ENCODE measurements around the gene LRP2. TPM values are rescaled to one million over a fixed set of nuclear protein-coding genes. Genes with fewer than 3 reads are reported as not detected.
A peak's percentile ranks its signal among the peaks of the same experiment; 100 is the strongest.

LRP2 gene
- polyA plus RNA-seq, 3 donors: not detected

- no peak overlapping the region for H2AFZ ChIP-seq (ENCODE audit: insufficient read depth, low read depth, low read length, poor library complexity, severe bottlenecking)
- no peaks in the 10 kb centered on the region for H3K9me3 Mint-ChIP-seq
- no peak for DNase-seq
- H3K4me3 Mint-ChIP-seq: no peak overlapping the region
- no peak overlapping the region for H3K4me2 ChIP-seq (replicated peaks; ENCODE audit: extremely low read depth, low read length, poor library complexity, severe bottlenecking)
- H3K4me1 ChIP-seq (ENCODE audit: control insufficient read depth in 1 of 2, insufficient read depth in 2 of 2, low read length in 2 of 2): peaks cover 43 to 58% of the 10 kb centered on the region in 2 donors
- peaks cover 60% of the 10 kb centered on the region for H3K4me1 Mint-ChIP-seq
- H3K27ac ChIP-seq (ENCODE audit: low read depth in 1 of 2, low read length in 2 of 2): no peak overlapping the region
- no peaks in the 10 kb centered on the region for H3K79me2 ChIP-seq (ENCODE audit: insufficient read depth, low read length)
- H3K36me3 ChIP-seq (replicated peaks in 1 of 2; ENCODE audit: control insufficient read depth in 1 of 2, insufficient read depth in 2 of 2, low read length in 2 of 2): no peaks in the 10 kb centered on the region
- no peak overlapping the region for H3K9ac ChIP-seq (ENCODE audit: insufficient read depth, low read length, poor library complexity, severe bottlenecking)
- WGBS (ENCODE audit: insufficient coverage): 100% methylated on average over 3 of the region's 7 CpGs
- H3K27ac Mint-ChIP-seq: no peak overlapping the region
- H4K20me1 ChIP-seq (ENCODE audit: insufficient read depth, low read length): no peaks in the 10 kb centered on the region
- no peak overlapping the region for H3K4me3 ChIP-seq (replicated peaks in 1 of 3; ENCODE audit: low read depth in 2 of 3, low read length in 3 of 3)
- H3K9me3 ChIP-seq (replicated peaks in 1 of 2; ENCODE audit: control insufficient read depth in 1 of 2, insufficient read depth in 1 of 2, low read length in 2 of 2): no peaks in the 10 kb centered on the region
- peaks cover 0 to 6% (median 2%) of the 10 kb centered on the region in 3 donors for H3K27me3 Mint-ChIP-seq (ENCODE audit: low read depth in 3 of 3)
- TF ChIP-seq, protein P1, sequence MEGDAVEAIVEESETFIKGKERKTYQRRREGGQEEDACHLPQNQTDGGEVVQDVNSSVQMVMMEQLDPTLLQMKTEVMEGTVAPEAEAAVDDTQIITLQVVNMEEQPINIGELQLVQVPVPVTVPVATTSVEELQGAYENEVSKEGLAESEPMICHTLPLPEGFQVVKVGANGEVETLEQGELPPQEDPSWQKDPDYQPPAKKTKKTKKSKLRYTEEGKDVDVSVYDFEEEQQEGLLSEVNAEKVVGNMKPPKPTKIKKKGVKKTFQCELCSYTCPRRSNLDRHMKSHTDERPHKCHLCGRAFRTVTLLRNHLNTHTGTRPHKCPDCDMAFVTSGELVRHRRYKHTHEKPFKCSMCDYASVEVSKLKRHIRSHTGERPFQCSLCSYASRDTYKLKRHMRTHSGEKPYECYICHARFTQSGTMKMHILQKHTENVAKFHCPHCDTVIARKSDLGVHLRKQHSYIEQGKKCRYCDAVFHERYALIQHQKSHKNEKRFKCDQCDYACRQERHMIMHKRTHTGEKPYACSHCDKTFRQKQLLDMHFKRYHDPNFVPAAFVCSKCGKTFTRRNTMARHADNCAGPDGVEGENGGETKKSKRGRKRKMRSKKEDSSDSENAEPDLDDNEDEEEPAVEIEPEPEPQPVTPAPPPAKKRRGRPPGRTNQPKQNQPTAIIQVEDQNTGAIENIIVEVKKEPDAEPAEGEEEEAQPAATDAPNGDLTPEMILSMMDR (IDR thresholded peaks at IDR 0.05): no peak
- H3K36me3 Mint-ChIP-seq: no peaks in the 10 kb centered on the region
- H3K27me3 ChIP-seq (ENCODE audit: control insufficient read depth in 2 of 2, insufficient read depth in 2 of 2, low read length in 2 of 2): no peaks in the 10 kb centered on the region
- intact Hi-C loops (cut with micrococcal nuclease): loop anchor here in 1 of 2 donors (2.0 kb wide), 1 partner anchor 30 kb away; no protein-coding TSS in a partner anchor
These were observed 251.9 kb downstream of the LRP2 start for GRCh38 chr2:169110419-169110818.

DNA sequence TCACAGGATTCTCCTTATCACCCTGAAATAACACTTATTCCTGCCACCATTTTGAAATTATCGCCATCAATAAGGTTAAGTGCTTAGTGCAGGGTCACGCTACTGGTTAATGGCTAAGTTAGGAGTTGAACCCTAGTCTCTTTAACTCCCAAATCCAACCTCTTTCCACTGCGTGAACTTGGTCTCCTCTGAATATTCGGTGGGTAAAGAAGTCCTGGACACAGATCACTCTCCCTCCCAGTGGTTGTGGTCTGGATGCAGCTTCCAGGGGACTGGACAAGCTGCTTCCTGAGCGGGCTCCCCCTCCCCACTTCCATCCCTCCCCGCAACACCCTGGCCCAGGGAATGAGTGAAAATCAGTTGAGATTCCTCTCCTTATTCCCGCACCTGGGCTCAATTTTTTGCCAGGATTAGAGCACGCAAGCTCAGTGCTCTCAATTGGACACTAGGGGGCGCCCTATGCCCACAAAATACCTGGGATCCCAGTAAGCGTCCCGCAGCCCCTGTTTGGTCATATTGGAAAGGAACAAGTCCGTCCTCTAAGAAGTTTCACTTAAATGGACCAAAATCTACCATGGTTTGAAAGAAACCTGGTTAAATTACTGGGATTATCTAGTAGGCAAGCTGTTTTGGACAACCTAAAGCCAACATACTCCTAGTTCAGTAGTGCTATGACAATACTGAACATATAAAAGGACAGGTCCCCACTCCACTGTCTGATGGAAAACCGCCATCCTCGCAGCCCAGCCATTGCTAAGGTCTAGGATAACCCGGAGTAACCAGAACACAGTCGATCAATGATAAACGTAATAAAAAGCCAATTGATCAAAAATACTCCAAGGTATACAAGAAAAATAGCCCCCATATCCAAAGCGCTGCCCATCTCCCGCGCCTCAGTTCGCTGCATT, 252.6 kb downstream of the LRP2 start:
- no peak overlapping the region for H3K4me3 ChIP-seq (replicated peaks in 1 of 3; ENCODE audit: low read depth in 2 of 3, low read length in 3 of 3)
- Mint-ChIP-seq H3K27ac (no peak overlapping the region), H3K36me3 (no peaks in the 10 kb centered on the region), H3K4me3 (peak overlapping the region in 1 of 2 donors; percentile 51), H3K9me3 (no peaks in the 10 kb centered on the region), H3K27me3 (ENCODE audit: low read depth in 3 of 3) (peaks cover 0 to 6% (median 2%) of the 10 kb centered on the region in 3 donors), H3K4me1 (peaks cover 64% of the 10 kb centered on the region)
- H3K36me3 ChIP-seq (replicated peaks in 1 of 2; ENCODE audit: control insufficient read depth in 1 of 2, insufficient read depth in 2 of 2, low read length in 2 of 2): no peaks in the 10 kb centered on the region
- WGBS (ENCODE audit: insufficient coverage): 44% methylated on average over 8 of the region's 21 CpGs
- no peak overlapping the region for H3K9ac ChIP-seq (ENCODE audit: insufficient read depth, low read length, poor library complexity, severe bottlenecking)
- no peaks in the 10 kb centered on the region for H3K9me3 ChIP-seq (replicated peaks in 1 of 2; ENCODE audit: control insufficient read depth in 1 of 2, insufficient read depth in 1 of 2, low read length in 2 of 2)
- no peak overlapping the region for H3K27ac ChIP-seq (ENCODE audit: low read depth in 1 of 2, low read length in 2 of 2)
- H3K4me1 ChIP-seq (ENCODE audit: control insufficient read depth in 1 of 2, insufficient read depth in 2 of 2, low read length in 2 of 2): peaks cover 45 to 62% of the 10 kb centered on the region in 2 donors
- H2AFZ ChIP-seq (ENCODE audit: insufficient read depth, low read depth, low read length, poor library complexity, severe bottlenecking): peak overlapping the region; percentile 41
- H3K27me3 ChIP-seq (ENCODE audit: control insufficient read depth in 2 of 2, insufficient read depth in 2 of 2, low read length in 2 of 2): no peaks in the 10 kb centered on the region
- TF ChIP-seq, protein P1 (IDR thresholded peaks at IDR 0.05): peak; percentile 98
- intact Hi-C loops (cut with micrococcal nuclease): loop anchor here (2.0 to 10.0 kb wide), 3 partner anchors 31 to 65 kb away; no protein-coding TSS in a partner anchor
- no peaks in the 10 kb centered on the region for H4K20me1 ChIP-seq (ENCODE audit: insufficient read depth, low read length)
- peak overlapping the region; percentile 43 for H3K4me2 ChIP-seq (replicated peaks; ENCODE audit: extremely low read depth, low read length, poor library complexity, severe bottlenecking)
- peak; percentile 67 to 80 (median 77) for DNase-seq
- no peaks in the 10 kb centered on the region for H3K79me2 ChIP-seq (ENCODE audit: insufficient read depth, low read length)
